IPS-NIHi7 (cell line): ENCODE data around the gene BATF3.

Experiments
- DNase-seq: peaks from one replicate; pipeline ENCODE4 v3.0.0; 2012; ENCODE audit warnings: mixed read lengths; ENCODE audit errors: extremely low spot score

BATF3 gene

DNA sequence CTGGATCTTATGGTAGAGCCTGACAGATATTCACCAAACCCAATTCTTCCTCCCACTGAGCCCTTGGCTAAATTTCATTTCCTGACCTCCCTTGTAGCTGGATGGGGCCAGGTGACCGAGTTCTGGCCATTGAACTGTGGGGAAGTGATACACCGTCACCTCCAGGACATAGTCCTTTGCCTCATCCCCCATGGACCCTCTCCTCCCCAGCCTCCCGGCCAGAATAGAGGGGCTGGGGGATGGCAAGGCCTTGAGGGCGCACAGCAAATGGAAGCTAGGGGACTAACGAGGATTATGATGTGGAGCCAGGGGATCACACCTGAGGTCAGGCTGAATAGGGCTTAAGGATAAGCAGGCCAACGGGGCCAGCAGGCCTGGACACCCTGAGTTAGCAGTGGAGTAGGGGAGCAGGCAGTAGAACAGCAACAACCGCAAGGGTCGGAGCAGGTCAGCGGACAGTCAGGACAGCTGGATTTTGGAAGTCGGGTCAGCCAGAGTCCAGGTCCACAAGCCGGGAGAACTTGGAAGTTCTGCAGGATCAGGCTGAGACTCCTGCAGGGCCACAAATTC, 15.0 kb downstream of the BATF3 start:
- no peak for DNase-seq

DNA sequence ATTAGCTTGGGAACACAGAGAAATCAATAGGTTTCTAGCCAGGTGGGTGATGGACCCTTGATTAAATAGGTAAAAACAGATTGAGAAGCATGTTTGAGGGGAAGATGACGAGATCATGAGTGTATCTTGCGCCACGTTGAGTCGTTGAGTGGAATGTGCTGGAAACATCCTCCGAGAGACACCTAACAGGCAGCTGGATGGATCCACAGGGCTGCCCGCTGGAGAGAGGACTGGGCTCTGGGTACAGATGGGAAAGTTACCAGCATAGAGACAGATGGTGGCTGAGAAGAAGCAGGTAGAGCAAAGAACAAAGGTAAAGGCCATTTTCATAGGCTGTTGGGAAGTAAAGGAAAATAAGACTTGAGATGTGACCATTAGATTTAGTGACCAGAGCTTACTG, 15.6 kb downstream of the BATF3 start:
- DNase-seq, result no peak

DNA sequence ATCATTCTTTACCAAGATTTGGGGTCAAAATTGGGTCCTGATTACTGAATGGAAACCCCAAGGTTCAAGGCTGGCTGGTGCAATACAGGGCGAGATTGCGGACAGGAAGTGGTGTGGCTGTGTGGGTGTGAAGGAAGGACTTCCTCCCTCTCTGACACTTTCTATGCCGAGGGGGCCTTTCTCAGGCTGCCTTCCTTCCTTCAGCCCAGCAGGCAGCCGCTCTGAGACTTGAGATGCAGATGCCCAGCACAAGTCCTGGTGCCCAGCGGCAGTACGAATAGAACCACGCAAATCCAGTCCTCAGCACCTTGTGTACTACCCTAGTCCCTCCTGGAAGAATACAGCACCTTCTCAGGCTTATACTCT, 16.3 kb downstream of the BATF3 start:
- no peak for DNase-seq

DNA sequence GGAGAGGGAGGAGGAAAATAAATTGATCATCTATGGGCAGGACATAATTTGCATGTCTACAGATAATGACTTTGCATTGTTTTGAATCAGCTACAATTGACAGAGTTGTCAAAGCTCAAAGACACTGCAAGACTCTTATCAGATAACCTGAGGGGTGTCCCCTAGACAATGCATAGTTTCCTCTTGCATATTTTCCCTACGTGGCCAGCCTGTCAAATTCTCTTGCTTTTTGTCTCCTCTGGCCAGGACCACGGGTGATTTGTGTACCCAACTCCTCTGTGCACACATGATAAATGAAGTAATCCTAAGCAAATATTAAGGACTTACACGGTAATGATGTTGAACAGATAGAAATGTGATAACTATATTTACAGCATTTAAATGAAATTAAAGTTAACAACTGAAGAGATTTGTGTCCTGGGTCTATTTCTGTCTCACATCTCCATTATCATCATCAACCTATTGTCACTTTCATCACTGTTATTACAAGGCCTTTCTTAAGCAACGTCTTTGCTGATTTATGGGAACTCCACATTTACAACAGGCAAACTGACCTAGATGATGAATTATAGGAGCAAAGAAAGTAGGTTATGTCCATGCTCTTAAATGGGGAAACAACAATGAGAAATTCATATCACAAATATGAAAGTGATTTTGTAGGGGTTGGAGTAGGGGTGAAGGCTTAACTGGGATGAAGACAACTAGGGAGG, 18.8 kb downstream of the BATF3 start:
- no peak for DNase-seq

DNA sequence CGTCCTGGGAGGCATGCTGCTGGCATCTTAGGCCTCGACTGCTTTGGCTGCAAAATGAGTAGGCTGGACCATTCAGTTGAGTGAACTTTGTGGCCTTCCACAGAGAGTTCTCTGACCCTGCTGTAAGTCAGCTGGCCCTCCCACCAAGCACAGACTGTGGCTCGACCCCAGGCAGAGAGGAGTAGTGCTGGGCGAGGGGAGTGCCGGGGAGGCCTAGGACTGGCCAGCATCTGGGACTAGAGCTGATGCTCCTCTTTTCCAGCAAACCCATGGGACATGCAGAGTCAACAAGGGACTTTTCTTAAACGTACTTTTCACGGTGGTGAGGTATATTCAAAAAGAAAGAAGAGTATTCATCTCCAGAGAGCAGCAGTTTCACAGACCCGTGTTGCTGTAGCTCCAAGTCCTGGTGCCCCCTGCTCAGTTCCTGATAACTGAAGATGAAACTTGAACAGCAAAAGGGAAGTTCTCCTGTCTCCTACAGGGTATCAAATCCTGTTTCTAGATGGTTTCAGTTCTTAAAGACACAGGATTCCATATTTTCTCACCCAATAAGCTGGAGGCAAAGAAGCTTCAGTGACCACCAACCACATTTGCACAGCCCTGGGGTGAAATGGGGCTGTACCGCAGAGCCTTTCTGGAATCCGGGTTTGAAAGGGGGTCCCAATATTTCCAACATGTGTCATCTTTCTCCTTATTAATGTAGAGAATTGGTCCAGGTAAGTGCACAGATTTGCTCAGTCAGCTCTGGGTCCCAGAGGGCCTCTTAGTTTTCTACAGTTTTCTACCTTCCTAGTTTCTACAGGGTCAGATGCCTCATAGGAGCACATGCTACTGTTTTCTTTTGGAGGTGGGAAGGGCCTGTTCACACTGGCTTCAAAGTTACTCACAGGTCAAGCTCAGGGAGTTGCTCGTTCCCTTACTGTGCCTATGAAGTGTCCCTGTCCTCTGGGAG, 20.9 kb downstream of the BATF3 start:
- no peak for DNase-seq

DNA sequence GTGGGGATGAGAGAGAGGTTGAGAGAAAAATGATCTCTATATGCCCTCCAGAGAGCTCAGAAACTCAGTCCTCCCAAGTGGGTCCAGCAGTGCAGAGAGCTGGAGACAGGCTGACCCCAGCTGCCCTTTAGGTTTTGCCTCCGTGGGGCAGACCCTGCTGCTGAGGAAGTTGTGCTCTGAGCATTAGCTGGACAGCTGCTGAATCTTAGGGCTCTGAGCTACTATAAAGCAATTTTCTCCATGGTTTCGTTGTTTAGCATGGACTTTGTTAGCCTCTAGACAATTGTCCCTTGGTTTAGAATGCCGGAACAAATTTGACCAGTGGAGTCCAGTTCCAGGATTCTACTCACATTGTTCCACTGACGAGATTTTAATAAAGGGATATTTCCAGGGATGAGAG, 22.1 kb downstream of the BATF3 start:
- DNase-seq, result no peak

DNA sequence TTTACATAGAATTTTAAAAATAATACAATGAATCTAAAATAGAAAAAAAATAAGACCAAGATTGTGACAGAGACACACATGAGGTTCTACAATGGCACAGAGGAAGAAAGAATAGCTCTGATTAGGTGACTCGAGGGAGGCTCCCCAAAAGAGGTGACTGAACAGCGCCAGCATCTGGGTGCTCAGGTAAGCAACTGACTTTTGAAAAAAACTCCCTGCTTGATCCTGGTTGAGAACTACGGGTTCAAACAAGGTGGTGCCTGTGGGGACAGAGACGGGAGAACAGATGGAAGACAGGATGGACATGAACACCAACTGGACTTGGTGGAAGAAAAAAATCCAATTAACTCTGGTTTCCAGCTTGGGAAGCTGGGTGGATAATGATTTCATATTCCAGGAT, 22.5 kb downstream of the BATF3 start:
- DNase-seq, result no peak

DNA sequence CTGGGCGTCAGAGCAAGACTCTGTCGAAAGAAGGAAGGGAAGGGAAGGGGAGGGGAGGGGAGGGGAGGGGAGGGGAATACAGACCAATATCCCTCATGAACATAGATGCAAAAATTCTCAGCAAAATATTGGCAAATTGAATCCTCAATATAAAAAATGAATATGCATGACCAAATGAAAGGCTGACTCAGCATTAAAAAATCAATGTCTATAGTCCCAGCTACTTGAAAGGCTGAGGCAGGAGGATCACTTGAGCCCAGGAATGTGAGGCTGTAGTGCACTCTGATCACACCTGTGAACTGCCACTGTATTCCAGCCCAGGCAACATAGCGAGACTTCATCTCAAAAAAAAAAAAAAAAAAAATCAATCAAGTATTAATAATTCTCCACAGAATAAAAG, 24.0 kb downstream of the BATF3 start:
- DNase-seq, result no peak

DNA sequence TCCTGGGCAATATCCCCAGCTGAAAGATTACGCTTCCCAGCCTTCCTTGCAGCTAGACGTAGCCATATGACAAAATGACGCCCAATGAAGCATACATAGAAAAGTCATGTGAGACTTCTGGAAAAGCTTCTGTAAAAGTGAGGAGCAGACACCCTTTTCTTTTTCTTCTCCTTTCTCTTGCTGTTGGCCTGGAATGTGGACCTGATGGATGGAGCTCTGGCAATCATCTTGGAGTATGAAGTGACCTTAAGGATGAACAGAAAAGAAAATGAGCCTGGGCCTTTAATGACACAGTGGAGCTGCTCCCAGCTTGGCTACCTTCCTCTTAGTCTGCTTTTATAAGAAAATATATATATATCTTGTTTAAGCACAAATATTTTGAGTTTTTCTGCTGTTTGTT, 24.8 kb downstream of the BATF3 start:
- no peak for DNase-seq

DNA sequence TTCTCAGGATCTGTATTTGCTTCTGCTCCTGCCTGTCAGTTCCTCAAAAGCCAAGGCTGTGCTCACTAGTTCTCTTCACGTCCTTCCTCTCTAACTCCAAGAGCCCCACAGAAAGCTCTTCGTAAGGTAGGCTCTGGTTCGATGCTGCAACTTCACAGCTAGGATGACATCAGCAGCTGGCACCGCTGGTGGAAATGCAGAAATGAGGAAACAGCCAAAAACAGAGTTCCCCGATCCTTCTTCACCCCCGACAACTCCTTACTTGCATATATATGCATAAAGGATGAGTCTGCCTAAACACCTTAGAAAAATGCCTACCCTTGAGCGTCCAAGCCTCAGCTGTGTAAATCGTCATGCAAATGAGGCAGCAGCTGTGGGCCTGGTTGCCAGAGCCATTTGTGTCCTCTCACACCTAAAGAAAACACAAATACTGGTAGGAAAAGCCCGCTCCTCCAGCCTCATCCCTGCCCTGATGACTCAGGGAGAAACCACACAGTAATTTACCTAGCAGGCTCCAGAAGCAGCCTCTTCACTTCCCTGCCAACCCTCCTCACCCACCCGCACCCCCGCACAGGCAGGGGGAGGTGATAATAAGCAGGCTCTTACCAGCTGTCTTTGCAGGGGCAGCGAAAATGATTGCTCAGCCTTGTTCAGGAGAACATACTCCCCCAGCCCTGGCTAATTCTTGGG, 28.2 kb downstream of the BATF3 start:
- DNase-seq, result peak; percentile 56

DNA sequence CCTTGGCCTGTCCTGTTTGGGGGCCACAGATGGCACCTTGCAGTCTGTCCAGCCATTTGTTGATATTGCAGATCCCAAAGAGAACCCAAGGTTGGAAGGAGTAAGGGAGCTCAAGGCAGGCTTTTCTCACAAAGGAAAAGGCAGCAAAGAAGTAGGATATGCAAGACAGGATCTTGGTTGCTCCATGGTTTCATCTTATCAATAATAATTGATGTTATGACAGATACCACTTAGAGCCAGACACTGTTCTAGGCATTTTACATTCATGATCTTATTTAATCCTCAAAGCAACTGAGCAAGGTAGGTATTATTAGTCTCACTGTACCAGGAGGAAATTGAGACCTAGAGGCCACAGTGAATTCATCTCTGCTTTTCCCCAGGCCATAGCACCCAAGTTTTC, 28.8 kb downstream of the BATF3 start:
- DNase-seq, result no peak

DNA sequence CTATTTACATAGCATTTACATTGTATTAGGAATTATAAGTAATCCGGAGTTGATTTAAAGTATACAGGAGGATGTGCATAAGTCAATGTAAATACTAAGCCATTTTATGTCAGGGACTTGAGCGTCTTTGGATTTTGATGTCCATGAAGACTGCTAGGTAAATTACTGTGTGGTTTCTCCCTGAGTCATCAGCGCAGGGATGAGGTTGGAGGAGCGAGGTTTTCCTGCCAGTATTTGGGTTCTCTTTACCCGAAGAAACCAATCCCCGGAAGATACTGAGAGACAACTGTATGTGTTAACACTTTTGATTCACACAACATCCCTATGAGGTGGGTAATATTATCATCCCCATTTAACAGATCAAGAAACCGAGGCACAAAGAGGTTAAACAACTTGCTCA, 29.3 kb downstream of the BATF3 start:
- DNase-seq, result no peak

DNA sequence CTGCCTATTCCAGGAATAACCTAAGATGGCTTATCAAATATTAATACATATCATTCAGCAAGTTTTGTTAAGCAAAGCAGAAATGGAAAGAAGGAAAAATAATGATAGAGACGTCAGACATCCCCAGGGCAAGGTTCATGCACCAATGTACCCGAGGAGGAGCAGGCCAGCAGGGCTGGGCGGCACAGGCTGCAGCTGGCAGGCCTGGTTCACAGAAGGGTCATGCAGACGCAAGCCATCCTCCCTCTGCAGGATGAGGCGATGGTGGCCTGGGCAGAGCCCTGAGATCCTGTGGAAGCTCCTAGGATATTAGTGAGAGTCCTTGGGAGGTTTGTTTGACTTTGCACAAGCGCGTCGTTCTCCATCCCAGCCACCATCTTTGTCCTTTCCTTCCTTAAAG, 30.0 kb downstream of the BATF3 start:
- DNase-seq, result no peak

DNA sequence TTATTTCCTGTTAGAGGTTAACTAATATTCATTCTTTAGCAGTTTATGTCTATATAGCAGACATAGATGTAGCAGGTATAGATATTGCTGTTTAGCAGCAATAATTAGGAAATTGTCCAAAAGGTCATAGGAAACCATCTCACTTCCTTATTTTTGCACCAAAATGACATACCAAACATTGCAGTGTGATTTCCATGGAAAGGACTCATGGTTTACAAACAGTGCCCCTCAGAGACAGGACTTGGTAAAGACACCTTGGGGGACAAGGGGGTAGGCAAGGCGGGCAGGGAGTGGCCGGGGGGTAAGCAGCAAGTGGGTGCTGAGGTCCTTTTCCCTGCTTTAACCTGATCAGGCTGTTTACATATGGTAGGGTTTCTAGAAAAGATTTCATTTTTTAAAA, 30.5 kb downstream of the BATF3 start:
- DNase-seq, result peak; percentile 74

DNA sequence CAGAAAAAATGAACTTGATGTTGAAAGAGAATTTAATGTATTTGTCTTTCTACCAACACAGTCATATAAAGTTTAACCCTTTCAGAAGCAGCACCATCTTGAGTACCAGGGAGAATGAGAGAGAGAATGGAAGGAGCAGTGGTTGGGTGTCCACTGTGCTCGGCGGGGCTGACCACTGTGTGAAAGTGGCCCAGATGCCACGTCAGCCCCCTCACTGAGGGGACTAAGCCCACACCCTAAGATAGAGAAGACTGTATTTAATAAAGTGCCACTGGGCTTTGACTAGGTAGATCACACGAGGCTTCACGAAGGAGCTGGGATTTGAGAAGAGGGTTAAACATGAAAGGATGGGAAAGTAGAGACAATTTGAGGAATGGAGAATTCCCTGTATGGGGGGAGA, 31.2 kb downstream of the BATF3 start:
- DNase-seq, result no peak

DNA sequence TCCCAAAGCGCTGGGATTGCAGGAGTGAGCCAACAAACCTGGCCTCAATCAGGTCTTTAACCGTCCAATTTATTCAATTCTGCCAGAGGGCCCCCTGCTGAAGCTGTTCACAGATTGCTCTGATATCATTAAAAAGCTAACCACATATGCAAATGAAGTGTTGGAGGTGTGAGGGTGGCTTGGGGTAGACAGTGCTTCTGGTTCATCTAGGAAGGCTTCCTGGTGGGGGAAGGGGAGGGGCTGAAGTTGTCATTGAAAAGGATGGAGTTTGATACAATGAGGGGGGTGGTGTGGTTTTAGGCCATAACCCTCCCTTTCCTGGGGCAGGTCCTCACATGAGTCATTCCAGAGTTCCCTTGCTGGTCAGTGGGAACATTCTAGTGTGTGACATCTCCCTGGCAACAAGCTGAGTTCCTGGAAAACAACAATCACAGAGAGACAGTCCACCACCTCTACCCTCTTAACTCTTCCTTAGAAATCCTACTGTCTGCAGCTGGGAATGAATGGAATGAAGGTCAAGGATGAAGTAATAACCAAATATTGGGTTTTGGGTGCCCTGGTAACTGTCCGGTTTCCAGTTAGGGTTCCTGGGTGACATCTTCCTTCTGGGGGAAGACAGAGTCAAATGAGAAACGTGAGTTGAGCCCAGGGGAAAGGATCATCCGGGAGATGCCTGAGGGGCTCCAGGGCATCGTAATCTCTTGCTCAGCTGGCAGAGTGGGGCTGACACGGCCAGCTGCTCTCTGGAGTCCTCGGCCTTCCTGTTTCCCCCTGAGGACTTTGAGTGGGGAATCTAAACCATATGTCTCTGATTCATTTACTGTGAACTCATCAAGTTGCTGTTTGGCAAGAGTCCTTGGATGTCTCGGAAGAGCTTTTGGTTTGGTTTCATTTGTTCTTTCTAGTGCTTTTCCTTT, 32.2 kb downstream of the BATF3 start:
- DNase-seq, result peak; percentile 41

DNA sequence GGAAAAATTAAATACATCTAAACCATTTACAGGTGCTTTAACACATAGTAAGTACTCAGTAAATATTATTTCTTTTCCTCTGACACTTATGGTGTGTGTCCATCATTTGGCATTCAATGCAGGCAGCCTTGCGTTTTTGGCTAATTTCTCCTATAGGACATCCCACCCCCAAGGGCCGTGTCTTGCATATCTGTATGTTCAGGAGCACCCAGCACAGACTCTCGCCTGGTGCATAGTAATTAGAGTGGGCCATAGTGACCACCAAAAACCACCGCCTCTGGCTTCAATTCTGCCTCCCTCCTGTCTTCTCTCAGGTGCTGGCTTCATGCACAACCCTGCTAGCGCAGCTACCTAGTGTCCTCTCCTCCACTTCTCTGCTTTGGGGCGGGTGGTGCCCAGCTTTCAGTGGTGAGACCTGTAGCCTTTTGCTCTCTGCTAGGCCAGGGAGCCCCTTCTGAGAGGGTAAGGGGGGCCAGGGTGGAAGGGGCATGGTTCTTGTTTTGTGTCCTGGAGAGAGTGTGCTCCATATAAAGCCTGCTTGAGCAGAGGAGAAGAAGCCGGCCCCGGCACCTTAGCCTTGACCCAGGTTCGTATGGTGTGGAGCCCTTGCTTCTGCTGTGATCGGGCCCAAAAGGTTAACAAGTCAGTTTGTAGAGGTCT, 33.4 kb downstream of the BATF3 start:
- DNase-seq, result no peak

DNA sequence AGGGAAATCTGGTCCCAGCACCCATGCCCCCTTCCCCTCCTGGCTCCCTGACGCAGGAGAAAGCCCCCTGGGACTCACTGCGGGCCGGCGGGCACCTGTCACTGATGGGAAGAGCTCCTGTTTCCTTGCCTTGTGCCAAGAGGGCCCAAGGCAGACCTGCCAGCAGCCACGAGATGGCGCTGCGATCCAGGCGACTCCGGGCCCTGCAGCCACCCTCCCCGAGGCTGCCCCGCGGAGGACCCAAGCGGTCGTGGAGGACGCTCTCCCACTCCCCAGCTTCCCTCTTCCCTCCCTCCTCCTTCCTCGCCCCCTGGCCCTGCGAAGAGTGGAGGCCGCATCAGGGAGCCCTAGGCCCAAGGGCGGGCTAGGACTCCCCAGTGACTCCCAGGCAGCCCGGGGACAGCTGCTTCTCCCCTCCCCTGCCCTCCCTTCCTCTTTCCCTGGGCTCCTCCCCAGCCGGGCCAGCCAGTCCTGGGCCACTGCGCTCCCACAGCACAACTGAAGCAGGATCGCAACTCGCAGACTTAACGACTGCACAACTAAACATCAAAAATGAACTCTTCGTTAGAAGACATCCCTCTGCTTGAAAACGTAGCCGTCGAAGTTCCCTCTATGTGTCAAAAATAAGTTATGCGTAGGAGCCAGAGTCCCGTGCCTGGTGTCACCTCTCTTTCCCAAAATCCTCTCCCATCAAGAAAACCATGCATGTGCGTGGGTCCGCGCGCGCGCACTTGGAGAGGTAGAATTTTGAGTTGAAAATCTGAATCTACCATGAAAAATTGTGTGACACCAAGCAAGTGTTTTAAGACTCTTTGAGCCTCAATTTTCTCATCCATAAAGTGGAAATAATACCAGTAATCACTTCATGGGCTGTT, 34.2 kb downstream of the BATF3 start:
- DNase-seq, result peak; percentile 90

DNA sequence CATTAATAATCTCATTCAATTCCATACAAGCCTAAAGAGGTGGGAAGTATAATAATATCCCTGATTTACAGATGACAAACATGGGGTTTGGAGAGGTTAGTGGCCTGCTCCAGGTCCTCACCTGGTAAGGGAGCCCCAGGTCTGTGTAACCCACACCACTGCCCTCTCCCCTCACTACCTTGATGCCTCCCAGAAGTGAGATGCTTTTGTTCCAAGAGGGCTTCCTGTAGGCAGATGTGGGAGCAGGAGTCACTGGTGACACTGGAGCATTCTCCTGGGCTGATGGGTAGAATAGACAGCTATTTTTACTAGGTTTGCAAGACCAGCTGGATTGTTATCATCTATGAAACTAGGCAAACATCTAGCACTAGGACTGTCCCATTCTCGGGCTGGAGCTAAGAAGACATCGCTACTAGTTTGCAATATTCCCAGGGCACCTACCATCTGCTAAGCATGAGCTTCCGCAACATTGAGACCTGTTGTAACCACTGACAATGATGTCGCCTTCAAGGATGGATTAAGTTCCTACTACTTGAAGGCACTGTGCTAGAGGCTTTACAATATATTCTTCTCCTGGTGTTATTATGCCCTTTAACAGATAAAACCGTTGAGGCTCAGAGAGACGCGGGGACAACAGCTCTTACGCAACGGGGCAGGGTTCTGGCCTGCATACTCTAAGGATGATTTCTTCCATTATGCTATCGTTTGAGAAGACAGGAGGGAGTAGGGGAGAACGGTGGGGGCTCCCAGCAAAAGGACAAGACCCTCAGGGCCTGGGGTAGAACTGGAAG, 35.0 kb downstream of the BATF3 start:
- DNase-seq, result no peak
